IPS DF 19.7 (cell line): ENCODE measurements around the gene SOBP.

Source experiments
- DNase-seq: peaks from one replicate; pipeline ENCODE4 v3.0.0-alpha.2; 2013; ENCODE audit warnings: low read depth, low spot score

The SOBP gene

GRCh38 chr6:107587451-107587850 lies 97.5 kb downstream of the SOBP start:
- DNase-seq: no peak

GRCh38 chr6:107589199-107589598 lies 99.3 kb downstream of the SOBP start:
- DNase-seq: no peak

- DNase-seq: no peak
Measured at GRCh38 chr6:107589934-107590333, 100.0 kb downstream of the SOBP start.

- DNase-seq: no peak
Measured at GRCh38 chr6:107590378-107590777, 100.5 kb downstream of the SOBP start.

- no peak for DNase-seq
Measured at GRCh38 chr6:107591346-107591745, 101.4 kb downstream of the SOBP start.

GRCh38 chr6:107592806-107593205 lies 102.9 kb downstream of the SOBP start:
- no peak for DNase-seq

- DNase-seq: no peak
Measured at GRCh38 chr6:107594736-107595135, 104.8 kb downstream of the SOBP start.

GRCh38 chr6:107598091-107598490 lies 108.2 kb downstream of the SOBP start:
- no peak for DNase-seq

- DNase-seq: no peak
Measured at GRCh38 chr6:107599043-107599442, 109.1 kb downstream of the SOBP start.

- DNase-seq: no peak
Measured at GRCh38 chr6:107600121-107600520, 110.2 kb downstream of the SOBP start.

GRCh38 chr6:107600936-107601335 lies 111.0 kb downstream of the SOBP start:
- DNase-seq: no peak

GRCh38 chr6:107601406-107601805 lies 111.5 kb downstream of the SOBP start:
- DNase-seq: no peak

- no peak for DNase-seq
Measured at GRCh38 chr6:107602321-107603005, 112.5 kb downstream of the SOBP start.

GRCh38 chr6:107603006-107603370 lies 113.1 kb downstream of the SOBP start:
- no peak for DNase-seq

- DNase-seq: no peak
Measured at GRCh38 chr6:107604549-107604948, 114.6 kb downstream of the SOBP start.

- DNase-seq: no peak
Measured at GRCh38 chr6:107606407-107606806, 116.5 kb downstream of the SOBP start.

GRCh38 chr6:107607116-107607515 lies 117.2 kb downstream of the SOBP start:
- DNase-seq: no peak

- no peak for DNase-seq
Measured at GRCh38 chr6:107611094-107611810, 121.3 kb downstream of the SOBP start.

- DNase-seq: no peak
Measured at GRCh38 chr6:107612762-107613415, 123.0 kb downstream of the SOBP start.

GRCh38 chr6:107613651-107614379 lies 123.9 kb downstream of the SOBP start:
- DNase-seq: no peak

GRCh38 chr6:107614828-107615227 lies 124.9 kb downstream of the SOBP start:
- no peak for DNase-seq

GRCh38 chr6:107616775-107617174 lies 126.9 kb downstream of the SOBP start:
- DNase-seq: no peak
